Eye (tissue), 1 donor: ENCODE results near the gene ATP13A1.

Experiments
- DNase-seq: peaks from one replicate; pipeline ENCODE4 v3.0.0-alpha.2; 2015

The ATP13A1 gene

GRCh38 chr19:19662344-19662743 lies 1.1 kb downstream of the ATP13A1 start:
- DNase-seq, result no peak

GRCh38 chr19:19661675-19662251 lies 1.7 kb downstream of the ATP13A1 start:
- no peak for DNase-seq

DNA sequence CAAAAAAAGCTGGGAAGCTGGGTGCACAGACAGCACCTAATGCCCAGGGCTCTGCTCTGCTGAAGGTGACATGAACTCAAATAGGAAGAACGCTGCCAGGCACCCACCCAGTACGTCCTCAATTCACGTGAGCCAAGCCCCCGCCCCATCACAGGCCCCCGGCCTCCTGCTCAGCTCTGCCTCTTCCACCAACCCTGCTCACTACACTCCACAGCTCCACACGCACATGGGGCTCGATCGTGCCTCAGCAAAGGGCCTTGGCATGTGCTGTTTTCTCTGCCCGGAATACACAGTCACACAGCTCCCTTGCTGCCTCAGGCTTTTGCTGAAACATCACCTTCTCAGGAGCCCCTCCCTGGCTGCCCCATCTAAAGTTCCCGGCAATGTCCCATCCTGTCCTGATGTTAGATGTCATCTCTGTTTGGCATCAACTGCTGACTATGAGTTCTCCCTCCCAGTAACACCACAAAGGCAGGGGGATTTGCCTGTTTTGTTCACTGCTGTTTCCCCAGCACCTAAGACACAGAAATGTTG lies 2.3 kb downstream of the ATP13A1 start:
- no peak for DNase-seq

GRCh38 chr19:19659646-19660245 lies 3.7 kb downstream of the ATP13A1 start:
- no peak for DNase-seq

DNA sequence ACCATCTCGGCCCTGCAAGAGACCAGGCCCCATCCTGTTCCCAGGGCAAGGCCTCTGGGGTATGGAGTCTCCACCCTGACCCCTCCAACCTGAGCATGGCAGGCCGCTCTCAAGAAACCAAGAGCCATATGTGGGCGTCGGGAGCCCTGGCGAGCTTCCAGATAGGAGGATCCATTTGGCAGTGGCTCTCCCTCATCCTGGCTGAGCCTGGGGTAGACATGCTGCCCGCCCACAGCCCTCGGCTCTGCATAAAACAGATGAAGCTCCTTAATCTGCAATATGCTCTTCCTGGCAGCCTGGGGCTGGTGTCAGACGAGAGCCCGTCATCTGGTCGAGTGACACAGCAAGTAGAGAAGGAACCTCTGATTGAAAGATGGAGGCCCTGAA lies 6.1 kb downstream of the ATP13A1 start:
- no peak for DNase-seq

DNA sequence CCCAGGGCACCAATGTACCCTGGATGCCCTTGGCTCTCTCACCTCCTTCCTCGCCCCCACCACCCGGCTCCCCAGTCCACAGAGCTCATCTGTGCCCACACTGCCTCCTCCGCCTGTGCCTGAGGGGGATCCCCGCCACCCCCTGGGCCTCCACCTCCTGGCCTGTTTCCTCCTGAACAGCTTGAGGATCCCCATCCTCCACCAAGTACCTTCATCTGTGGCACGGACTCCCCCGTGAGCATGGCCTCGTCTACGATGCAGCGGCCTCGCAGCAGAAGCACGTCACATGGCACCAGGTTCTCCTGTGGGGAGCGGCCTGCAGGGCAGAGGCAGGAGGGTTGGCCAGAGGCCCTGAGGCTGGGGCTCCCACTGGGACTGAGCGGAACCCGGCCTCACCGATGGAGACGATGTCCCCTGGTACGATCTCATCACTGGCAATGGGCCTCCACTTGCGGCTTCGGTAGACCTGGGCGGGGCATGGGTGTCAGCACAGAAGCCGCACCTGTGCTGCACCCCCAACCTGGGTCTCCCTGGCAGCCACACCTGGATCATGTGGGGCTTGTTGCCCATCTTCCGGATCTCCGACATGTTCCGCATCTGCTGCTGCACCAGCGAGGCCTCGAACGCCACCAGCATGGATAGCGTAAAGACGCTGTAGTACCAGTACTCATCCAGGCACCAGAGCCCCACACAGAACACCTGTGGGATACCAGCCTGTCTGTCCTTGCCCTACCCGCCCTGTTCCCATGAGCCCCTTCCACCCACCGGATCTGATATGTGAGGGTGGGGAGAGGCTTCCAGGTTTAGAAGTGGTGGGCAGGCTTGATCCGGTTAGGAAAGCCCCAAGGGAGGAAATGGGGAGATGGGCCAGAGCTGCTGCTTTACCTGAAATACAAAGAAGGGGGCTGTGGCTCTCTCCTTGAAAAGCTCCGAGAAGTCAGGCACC lies 6.8 kb downstream of the ATP13A1 start:
- no peak for DNase-seq

DNA sequence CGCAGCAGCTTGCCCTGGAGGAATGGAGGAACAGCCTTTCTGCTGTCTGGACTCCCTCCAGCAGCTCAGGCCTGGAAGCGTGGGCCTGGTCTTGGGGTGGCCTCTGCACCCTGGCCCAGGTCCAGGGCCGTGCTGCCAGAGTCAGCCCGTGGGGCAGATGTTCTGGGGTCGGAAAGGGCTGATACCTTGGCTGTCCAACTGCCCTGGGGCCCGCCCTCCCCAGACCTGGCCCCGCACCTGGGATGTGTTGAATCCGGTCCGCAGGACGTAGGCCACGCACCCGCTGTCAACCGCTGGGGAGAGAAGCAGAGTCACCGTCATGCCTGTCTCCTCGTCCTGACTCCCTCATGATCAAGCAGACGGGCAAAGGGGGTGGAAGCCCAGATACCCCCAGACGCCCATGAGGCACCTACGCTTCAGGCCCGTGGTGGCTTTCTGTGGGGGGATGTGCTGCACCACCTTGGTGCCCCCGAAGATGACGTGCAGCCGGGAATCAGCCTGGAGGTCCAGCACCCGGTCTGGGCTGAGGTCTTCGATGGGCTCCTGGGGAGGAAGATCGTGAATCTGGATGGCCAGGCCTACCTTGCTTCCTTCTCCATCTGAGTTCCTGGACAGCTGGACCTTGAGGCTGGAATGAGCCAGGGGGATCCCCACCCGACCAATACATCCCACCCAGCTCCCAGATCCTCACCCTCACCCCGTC lies 7.7 kb downstream of the ATP13A1 start:
- no peak for DNase-seq

GRCh38 chr19:19655051-19655594 lies 8.4 kb downstream of the ATP13A1 start:
- DNase-seq, result no peak

DNA sequence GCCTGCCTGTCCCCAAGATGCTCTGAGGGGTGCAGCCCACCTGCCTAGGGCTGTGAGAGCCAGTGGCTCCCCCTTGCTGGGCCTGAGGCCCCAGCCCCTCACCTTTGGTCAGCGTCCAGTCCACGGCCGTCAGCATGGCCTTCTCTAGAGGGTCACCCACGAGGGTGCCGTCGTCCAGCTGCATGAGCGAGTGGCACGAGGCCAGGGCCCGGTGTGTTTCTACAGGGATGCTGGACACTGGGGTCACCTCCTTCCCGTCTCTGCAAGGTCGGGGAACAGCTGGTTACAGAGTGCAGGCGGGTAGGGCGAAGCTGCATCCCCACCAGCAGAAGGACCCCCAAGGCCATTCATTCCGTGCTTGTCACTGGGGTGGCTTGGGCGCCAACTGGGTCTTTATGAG lies 9.0 kb downstream of the ATP13A1 start:
- no peak for DNase-seq

GRCh38 chr19:19653597-19654147 lies 9.8 kb downstream of the ATP13A1 start:
- DNase-seq, result no peak

DNA sequence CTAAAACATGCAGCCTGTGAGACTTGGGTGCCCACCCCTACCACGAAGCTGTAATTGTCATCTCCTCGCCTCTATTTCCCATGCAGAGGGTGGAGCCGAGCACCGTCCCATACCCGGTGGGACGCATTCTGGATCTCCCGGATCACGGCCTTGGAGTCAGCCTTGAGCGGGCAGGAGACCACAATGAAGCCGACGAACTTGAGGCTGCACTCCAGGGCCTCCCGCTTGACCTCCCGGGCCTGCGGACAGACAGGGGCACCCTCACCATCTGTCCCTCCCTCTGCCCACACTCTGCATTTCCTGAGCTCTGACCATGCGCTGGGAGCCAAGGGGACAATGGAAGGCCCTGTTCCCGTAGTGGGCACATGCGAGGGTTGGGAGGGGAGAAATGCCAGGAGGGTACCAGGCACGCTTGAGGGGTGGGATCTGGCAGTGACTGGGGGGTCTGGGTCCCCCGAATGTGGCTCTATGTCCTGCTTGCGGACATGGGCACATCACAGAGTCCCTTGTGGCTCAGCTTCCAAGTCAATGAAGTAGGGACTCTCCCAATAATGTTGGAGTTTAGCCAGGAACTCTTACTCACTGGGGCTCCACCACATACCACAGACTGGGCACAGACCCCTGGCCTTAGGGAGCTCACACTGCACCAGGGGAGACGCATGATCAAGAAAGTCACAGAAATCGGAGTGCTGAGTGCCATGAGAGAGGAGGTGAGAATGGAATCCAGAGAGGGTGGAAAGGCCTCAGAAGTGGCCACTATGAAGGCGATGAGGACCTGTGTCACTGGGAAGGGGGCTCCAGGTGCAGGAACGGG lies 10.8 kb downstream of the ATP13A1 start:
- DNase-seq, result no peak

DNA sequence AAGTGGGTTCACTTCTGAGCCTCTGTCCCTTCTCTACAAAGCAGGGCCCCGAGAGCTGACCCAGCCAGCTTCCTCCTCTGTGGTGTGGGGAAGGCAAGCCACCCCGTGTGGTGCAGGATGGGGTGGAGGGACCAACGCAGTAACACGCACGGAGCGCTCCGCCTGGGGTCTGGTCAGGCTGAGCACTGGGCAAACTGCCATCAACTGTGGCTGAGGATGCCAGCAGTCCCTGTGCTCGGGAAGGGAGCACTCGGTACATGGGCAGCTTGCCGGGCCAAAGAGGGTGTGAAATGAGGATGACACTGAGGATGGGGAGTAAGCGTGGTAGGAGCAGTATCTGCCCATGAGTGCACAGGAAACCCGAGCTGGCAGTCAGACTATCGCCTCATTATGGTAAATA lies 12.4 kb downstream of the ATP13A1 start:
- DNase-seq, result no peak

GRCh38 chr19:19650331-19650730 lies 13.1 kb downstream of the ATP13A1 start:
- DNase-seq, result no peak

GRCh38 chr19:19649580-19649995 lies 13.9 kb downstream of the ATP13A1 start:
- no peak for DNase-seq

DNA sequence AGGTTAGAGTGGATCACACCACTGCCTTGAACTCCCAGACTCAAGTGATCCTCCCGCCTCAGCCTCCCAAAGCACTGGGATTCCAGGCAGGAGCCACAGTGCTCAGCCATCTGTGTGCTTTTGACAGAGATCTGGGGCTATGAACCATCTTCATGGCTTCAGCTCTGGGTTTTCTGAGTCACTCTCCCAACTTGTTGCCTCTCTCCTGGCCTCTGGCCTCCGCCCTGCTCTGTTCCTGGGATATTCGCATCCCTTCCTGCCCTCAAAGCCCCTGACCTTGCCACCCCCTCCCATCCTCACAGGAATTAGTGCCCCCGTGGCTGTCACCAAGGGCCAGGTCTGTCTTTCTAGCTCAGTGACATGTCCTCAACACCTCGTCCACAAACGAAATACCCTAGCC lies 14.3 kb downstream of the ATP13A1 start:
- DNase-seq, result no peak

GRCh38 chr19:19647037-19647835 lies 16.2 kb downstream of the ATP13A1 start:
- no peak for DNase-seq

GRCh38 chr19:19645233-19645870 lies 18.1 kb downstream of the ATP13A1 start:
- DNase-seq, result no peak

- DNase-seq, result no peak
Measured at GRCh38 chr19:19644054-19644388, 19.5 kb downstream of the ATP13A1 start.

DNA sequence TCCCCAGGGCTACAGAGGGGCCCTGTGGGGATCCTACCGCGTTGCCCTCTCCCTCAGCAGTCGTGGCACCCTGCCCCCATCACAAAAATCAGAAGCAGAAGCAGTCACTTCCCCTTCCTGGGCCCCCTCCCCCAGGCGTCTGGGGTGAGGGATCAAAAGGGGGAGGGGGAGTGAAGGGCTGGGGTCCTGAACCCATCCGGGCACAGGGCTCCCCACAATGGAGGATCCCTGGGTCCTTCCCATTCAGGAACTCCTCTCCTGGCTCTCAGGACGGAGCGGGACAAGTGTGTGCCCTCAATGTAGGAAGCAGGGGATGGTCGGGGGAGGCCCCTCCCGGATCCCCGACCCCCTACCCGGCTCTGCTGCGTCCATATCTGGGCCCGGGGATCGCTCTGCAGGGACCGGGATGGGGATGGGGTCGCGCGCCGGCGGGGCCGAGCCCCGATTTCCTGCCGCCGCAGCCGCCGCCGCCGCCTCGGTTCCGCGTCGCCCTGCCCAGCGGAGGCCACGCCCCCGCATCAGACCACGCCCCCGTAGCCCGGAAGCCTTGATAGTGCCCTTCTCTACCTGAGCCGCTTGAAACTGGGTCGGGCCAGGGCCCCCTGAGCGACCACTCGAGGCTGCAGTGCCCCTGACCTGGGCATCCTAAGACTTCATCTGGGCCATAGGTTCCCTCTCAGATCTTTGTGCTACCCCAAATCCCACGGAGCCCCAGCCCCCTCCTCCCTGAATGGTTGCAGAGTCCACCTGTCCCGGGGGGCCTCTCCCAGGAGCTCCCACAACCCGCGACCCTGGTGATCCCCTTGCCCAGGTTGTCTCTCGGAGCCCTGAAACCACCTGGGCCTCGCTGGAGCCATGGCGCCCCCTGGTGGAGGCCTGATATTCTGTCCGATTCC lies 20.1 kb downstream of the ATP13A1 start, which contains the start of gene GMIP:
Gene GMIP (minus strand): TSS at position 500 of the 896 bp plus-strand sequence. CDS start 128 bp downstream, at position 372.
- peak; percentile 87 for DNase-seq
